ENCODE data around the gene NCAPH2. TPM values are rescaled to one million over a fixed set of nuclear protein-coding genes. Genes with fewer than 3 reads are reported as not detected.

Gene NCAPH2
- total RNA-seq, 1 experiment from 2014 or later, result 24.6 TPM

DNA sequence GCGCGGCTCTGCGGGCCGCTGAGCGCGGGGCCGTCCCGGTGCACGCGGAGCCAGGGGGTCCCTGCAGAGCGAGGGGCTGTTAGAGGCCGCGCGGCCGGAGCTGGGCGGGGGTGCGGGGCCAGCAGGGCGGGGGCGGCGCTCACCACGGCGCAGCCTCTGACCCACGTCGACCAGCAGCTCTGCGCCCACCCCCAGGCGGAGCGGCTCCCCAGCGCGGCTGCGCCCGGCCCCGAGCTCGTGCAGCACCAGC lies 17.8 kb downstream of the NCAPH2 start:
- H4K20me1 ChIP-seq (ENCODE audit: insufficient read depth, low read depth, low read length), result peaks cover 14% of the 10 kb centered on the region
- H3K4me2 ChIP-seq (ENCODE audit: low read depth, low read length, poor library complexity, severe bottlenecking), result peak overlapping the region; percentile 98
- H3K4me1 ChIP-seq (ENCODE audit: low read length), result peaks cover 37% of the 10 kb centered on the region
- peaks cover 22% of the 10 kb centered on the region for H3K79me2 ChIP-seq (ENCODE audit: low read length)
- DNase-seq, result no peak
- no peak overlapping the region for H2AFZ ChIP-seq (ENCODE audit: low read length)
- H3K9me2 ChIP-seq (replicated peaks; ENCODE audit: insufficient read depth, low read length), result no peaks in the 10 kb centered on the region
- peak overlapping the region; percentile 87 for H3K27ac ChIP-seq (ENCODE audit: low read length)
- H3K9me3 ChIP-seq (ENCODE audit: low read length), result no peaks in the 10 kb centered on the region
- H3K27me3 ChIP-seq (ENCODE audit: low read length), result no peaks in the 10 kb centered on the region
- no peaks in the 10 kb centered on the region for H3K36me3 ChIP-seq (ENCODE audit: insufficient read depth, low read length)
- H3K4me3 ChIP-seq (ENCODE audit: low read length), result peak overlapping the region; percentile 98
- peak overlapping the region; percentile 85 for H3K9ac ChIP-seq (ENCODE audit: low read length)

DNA sequence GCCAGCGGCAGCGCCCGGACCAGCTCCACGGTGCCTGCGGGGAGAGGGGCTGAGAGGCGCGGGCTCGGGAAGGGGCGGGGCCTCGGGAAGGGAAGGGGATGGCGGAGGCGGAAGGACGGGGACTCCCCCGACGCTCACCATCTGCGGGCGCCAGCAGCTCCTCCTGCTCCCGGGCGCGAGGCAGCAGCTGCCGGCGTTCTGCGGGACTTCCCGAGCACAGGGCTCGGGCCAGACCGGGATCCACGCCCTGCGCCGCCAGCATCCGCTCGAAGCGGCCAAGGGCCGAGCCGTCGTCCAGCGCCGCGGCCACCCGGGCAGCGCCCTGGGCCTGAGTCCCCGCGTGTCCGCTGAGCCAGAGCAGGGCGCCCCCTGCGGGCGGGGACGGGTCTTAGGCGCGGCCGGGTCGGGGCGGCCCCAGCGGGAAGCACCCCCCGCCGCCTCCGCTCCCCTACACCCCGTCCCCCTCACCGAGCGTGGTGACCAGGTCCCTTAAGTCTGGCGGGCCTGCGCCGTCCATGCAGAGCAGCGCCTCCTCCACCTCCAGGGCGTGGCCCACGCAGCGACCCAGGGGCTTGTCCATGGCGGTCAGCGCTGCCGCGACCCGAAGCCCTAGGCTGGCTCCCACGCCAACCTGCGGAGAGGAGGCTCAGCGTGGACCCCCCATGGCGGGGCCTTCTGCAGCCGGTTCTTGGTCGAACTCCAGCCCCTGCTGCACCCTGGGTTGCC lies 18.2 kb downstream of the NCAPH2 start:
- Histone ChIP-seq H3K9me3 (ENCODE audit: low read length) (no peaks in the 10 kb centered on the region), H3K4me3 (ENCODE audit: low read length) (peak overlapping the region; percentile 98), H3K27ac (ENCODE audit: low read length) (peak overlapping the region; percentile 87), H3K9ac (ENCODE audit: low read length) (peak overlapping the region; percentile 85), H3K27me3 (ENCODE audit: low read length) (no peaks in the 10 kb centered on the region), H2AFZ (ENCODE audit: low read length) (peak overlapping the region; percentile 63; the same call in 1 of the 2 replicates), H3K4me2 (ENCODE audit: low read depth, low read length, poor library complexity, severe bottlenecking) (peak overlapping the region; percentile 98), H3K79me2 (ENCODE audit: low read length) (peaks cover 22% of the 10 kb centered on the region), H4K20me1 (ENCODE audit: insufficient read depth, low read depth, low read length) (peaks cover 14% of the 10 kb centered on the region), H3K36me3 (ENCODE audit: insufficient read depth, low read length) (no peaks in the 10 kb centered on the region), H3K4me1 (ENCODE audit: low read length) (peaks cover 41% of the 10 kb centered on the region), H3K9me2 (replicated peaks; ENCODE audit: insufficient read depth, low read length) (no peaks in the 10 kb centered on the region)
- DNase-seq, result peak; percentile 93

- peaks cover 49% of the 10 kb centered on the region for H3K4me1 ChIP-seq (ENCODE audit: low read length)
- peak overlapping the region; percentile 98 for H3K4me3 ChIP-seq (ENCODE audit: low read length)
- H3K27me3 ChIP-seq (ENCODE audit: low read length), result no peaks in the 10 kb centered on the region
- H3K9me3 ChIP-seq (ENCODE audit: low read length), result no peaks in the 10 kb centered on the region
- H3K9me2 ChIP-seq (replicated peaks; ENCODE audit: insufficient read depth, low read length), result no peaks in the 10 kb centered on the region
- peak overlapping the region; percentile 63; the same call in 1 of the 2 replicates for H2AFZ ChIP-seq (ENCODE audit: low read length)
- H3K79me2 ChIP-seq (ENCODE audit: low read length), result peaks cover 22% of the 10 kb centered on the region
- H3K9ac ChIP-seq (ENCODE audit: low read length), result peak overlapping the region; percentile 85
- peak overlapping the region; percentile 87 for H3K27ac ChIP-seq (ENCODE audit: low read length)
- no peaks in the 10 kb centered on the region for H3K36me3 ChIP-seq (ENCODE audit: insufficient read depth, low read length)
- peaks cover 14% of the 10 kb centered on the region for H4K20me1 ChIP-seq (ENCODE audit: insufficient read depth, low read depth, low read length)
- peak; percentile 86 for DNase-seq
- H3K4me2 ChIP-seq (ENCODE audit: low read depth, low read length, poor library complexity, severe bottlenecking), result peak overlapping the region; percentile 98
These were observed 19.1 kb downstream of the NCAPH2 start for GRCh38 chr22:50526834-50527801.

GRCh38 chr22:50527921-50528681 lies 20.1 kb downstream of the NCAPH2 start:
- H4K20me1 ChIP-seq (ENCODE audit: insufficient read depth, low read depth, low read length), result peaks cover 12% of the 10 kb centered on the region
- no peaks in the 10 kb centered on the region for H3K9me2 ChIP-seq (replicated peaks; ENCODE audit: insufficient read depth, low read length)
- H3K4me2 ChIP-seq (ENCODE audit: low read depth, low read length, poor library complexity, severe bottlenecking), result no peak overlapping the region
- peak overlapping the region; percentile 59 for H3K27ac ChIP-seq (ENCODE audit: low read length)
- H3K4me1 ChIP-seq (ENCODE audit: low read length), result peaks cover 59% of the 10 kb centered on the region
- no peak overlapping the region for H2AFZ ChIP-seq (ENCODE audit: low read length)
- no peaks in the 10 kb centered on the region for H3K9me3 ChIP-seq (ENCODE audit: low read length)
- H3K4me3 ChIP-seq (ENCODE audit: low read length), result no peak overlapping the region
- no peaks in the 10 kb centered on the region for H3K27me3 ChIP-seq (ENCODE audit: low read length)
- H3K36me3 ChIP-seq (ENCODE audit: insufficient read depth, low read length), result no peaks in the 10 kb centered on the region
- H3K79me2 ChIP-seq (ENCODE audit: low read length), result peaks cover 19% of the 10 kb centered on the region
- H3K9ac ChIP-seq (ENCODE audit: low read length), result no peak overlapping the region; the same call in 1 of the 2 replicates
- no peak for DNase-seq

DNA sequence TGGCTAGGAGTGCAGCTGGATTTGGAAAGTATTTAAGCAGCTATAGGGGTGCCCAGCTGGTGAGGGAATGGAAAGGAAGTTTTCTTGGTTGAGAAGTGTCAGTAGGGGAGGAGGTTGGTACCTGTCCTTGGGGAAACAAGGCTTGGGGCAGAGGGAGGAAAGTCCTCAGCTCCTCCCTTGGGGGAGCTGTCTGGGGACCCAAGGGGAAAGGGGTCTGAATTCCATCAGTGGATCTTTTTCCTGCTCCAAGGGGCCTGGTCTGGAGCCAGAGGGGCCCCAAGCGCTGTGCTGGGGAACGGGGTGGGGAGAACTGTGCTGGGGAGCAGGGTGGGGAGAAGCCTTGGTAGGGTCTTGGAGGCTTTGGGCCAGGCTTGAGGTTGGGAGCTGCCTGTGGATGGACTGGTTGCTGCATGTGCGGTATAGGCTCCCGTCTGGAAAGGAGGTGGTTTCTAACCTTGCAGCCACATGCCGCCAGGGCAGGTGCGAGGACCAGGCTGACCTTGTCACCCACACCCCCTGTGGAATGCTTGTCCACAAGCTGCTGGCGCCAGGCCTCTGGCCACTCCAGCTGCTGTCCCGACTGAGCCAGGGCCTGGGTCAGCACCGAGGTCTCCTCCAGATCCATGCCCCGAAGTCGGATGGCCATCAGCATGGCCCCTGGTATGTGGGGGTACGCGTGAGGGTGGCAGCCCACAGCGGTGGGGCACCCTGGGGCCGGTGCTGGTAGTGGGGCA lies 20.8 kb downstream of the NCAPH2 start:
- Histone ChIP-seq H3K36me3 (ENCODE audit: insufficient read depth, low read length) (no peaks in the 10 kb centered on the region), H3K9ac (ENCODE audit: low read length) (no peak overlapping the region), H2AFZ (ENCODE audit: low read length) (no peak overlapping the region), H3K9me3 (ENCODE audit: low read length) (no peaks in the 10 kb centered on the region), H3K79me2 (ENCODE audit: low read length) (peaks cover 12% of the 10 kb centered on the region), H3K4me2 (ENCODE audit: low read depth, low read length, poor library complexity, severe bottlenecking) (no peak overlapping the region), H3K27me3 (ENCODE audit: low read length) (no peaks in the 10 kb centered on the region), H3K27ac (ENCODE audit: low read length) (no peak overlapping the region), H3K4me1 (ENCODE audit: low read length) (peaks cover 61% of the 10 kb centered on the region), H3K9me2 (replicated peaks; ENCODE audit: insufficient read depth, low read length) (no peaks in the 10 kb centered on the region), H4K20me1 (ENCODE audit: insufficient read depth, low read depth, low read length) (peaks cover 6% of the 10 kb centered on the region; the same call in 1 of the 2 replicates), H3K4me3 (ENCODE audit: low read length) (no peak overlapping the region)
- peak; percentile 56 for DNase-seq

- H3K36me3 ChIP-seq (ENCODE audit: insufficient read depth, low read length), result no peaks in the 10 kb centered on the region
- no peak overlapping the region for H3K4me2 ChIP-seq (ENCODE audit: low read depth, low read length, poor library complexity, severe bottlenecking)
- no peak overlapping the region for H3K27ac ChIP-seq (ENCODE audit: low read length)
- H2AFZ ChIP-seq (ENCODE audit: low read length), result no peak overlapping the region
- H3K27me3 ChIP-seq (ENCODE audit: low read length), result no peaks in the 10 kb centered on the region
- H3K79me2 ChIP-seq (ENCODE audit: low read length), result peaks cover 6% of the 10 kb centered on the region
- H3K9ac ChIP-seq (ENCODE audit: low read length), result no peak overlapping the region
- peaks cover 2% of the 10 kb centered on the region; the same call in 1 of the 2 replicates for H4K20me1 ChIP-seq (ENCODE audit: insufficient read depth, low read depth, low read length)
- no peaks in the 10 kb centered on the region for H3K9me2 ChIP-seq (replicated peaks; ENCODE audit: insufficient read depth, low read length)
- peaks cover 61% of the 10 kb centered on the region for H3K4me1 ChIP-seq (ENCODE audit: low read length)
- no peaks in the 10 kb centered on the region for H3K9me3 ChIP-seq (ENCODE audit: low read length)
- H3K4me3 ChIP-seq (ENCODE audit: low read length), result no peak overlapping the region
- no peak for DNase-seq
These were observed 21.4 kb downstream of the NCAPH2 start for GRCh38 chr22:50529416-50529896.

DNA sequence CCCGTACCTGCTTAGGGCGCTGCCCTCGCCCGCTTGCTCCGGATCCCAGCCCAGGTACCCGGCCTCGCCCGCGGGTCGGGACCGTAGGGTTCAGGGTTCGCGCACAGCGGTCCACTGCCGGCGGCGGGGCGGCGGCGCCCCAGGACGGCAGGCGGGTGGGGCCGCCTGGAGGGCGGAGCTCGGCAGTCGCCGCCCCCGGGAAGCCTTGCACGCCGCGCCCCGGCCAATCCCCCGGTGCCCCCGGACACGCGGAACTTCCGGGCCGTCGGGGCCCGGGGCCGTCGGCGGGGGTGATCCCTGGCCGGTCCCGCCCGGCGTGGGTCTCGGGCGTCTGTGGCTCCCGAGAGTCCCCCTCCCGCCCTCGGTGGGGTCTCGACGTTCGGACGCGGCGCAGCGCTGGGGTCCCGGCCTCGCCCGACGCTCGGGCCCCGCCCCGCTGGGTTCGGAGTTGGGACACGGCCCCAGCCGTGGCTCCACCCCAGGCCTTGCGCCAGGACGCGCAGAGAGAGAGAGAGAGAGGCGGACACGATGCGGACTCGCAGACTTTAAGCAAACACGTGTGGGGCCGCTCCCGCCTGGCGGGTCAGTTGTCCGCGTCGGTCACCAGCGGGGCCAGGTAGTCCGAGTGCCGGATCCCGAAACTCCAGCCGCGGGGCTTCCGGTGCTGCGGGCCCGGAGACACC lies 22.0 kb downstream of the NCAPH2 start, which contains the start of gene TYMP:
Gene TYMP, minus strand, starts transcription at position 116 of the 683 bp plus-strand sequence. CDS start 303 bp downstream, outside the sequence.
- H3K9ac ChIP-seq (ENCODE audit: low read length), result peak within 1 kb of the TSS; percentile 88
- no peaks in the 10 kb centered on the region for H3K79me2 ChIP-seq (ENCODE audit: low read length)
- H3K36me3 ChIP-seq (ENCODE audit: insufficient read depth, low read length), result no peaks in the 10 kb centered on the region
- no peaks in the 10 kb centered on the region for H3K27me3 ChIP-seq (ENCODE audit: low read length)
- peak within 1 kb of the TSS; percentile 75 for H3K4me2 ChIP-seq (ENCODE audit: low read depth, low read length, poor library complexity, severe bottlenecking)
- H2AFZ ChIP-seq (ENCODE audit: low read length), result no peak within 1 kb of the TSS
- no peaks in the 10 kb centered on the region for H4K20me1 ChIP-seq (ENCODE audit: insufficient read depth, low read depth, low read length)
- peak; percentile 74 for DNase-seq
- H3K4me1 ChIP-seq (ENCODE audit: low read length), result peaks cover 62% of the 10 kb centered on the region
- peak within 1 kb of the TSS; percentile 78 for H3K4me3 ChIP-seq (ENCODE audit: low read length)
- H3K9me3 ChIP-seq (ENCODE audit: low read length), result no peaks in the 10 kb centered on the region
- no peaks in the 10 kb centered on the region for H3K9me2 ChIP-seq (replicated peaks; ENCODE audit: insufficient read depth, low read length)
- H3K27ac ChIP-seq (ENCODE audit: low read length), result peak within 1 kb of the TSS; percentile 95

All from Karpas-422 (cell line).